LoVo (cell line): ENCODE data around the gene FGFR2.
A peak's percentile ranks its signal among the peaks of the same experiment; 100 is the strongest.
"Not testable (repeated sequence)": the region's sequence is repeated elsewhere in the genome, so short reads cannot be mapped to it uniquely, and the experiment has no call there.

Experiments used
- DNase-seq: peaks from one replicate; pipeline ENCODE4 v3.0.0-alpha.2; 2016; ENCODE audit warnings: low spot score

The FGFR2 gene

GRCh38 chr10:121590772-121591171, 7.5 kb downstream of the FGFR2 start:
- DNase-seq = no peak

- DNase-seq = no peak
Observed at GRCh38 chr10:121589553-121589952, 8.7 kb downstream of the FGFR2 start.

- DNase-seq = no peak
Observed at GRCh38 chr10:121583857-121584256, 14.4 kb downstream of the FGFR2 start.

GRCh38 chr10:121583258-121583657, 15.0 kb downstream of the FGFR2 start:
- no peak for DNase-seq

GRCh38 chr10:121580276-121581116, 17.7 kb downstream of the FGFR2 start:
- no peak for DNase-seq

- DNase-seq = no peak
Observed at GRCh38 chr10:121579656-121580055, 18.6 kb downstream of the FGFR2 start.

GRCh38 chr10:121578965-121579364, 19.3 kb downstream of the FGFR2 start:
- DNase-seq = no peak

GRCh38 chr10:121578298-121578697, 19.9 kb downstream of the FGFR2 start:
- DNase-seq = no peak

GRCh38 chr10:121577568-121577967, 20.7 kb downstream of the FGFR2 start:
- no peak for DNase-seq

GRCh38 chr10:121576139-121576538, 22.1 kb downstream of the FGFR2 start:
- DNase-seq = no peak

GRCh38 chr10:121574519-121575166, 23.6 kb downstream of the FGFR2 start:
- DNase-seq = no peak

- no peak for DNase-seq
Observed at GRCh38 chr10:121573538-121573941, 24.7 kb downstream of the FGFR2 start.

- DNase-seq = peak; percentile 39
Observed at GRCh38 chr10:121572859-121573537, 25.2 kb downstream of the FGFR2 start.

GRCh38 chr10:121570315-121570714, 27.9 kb downstream of the FGFR2 start:
- no peak for DNase-seq

GRCh38 chr10:121568275-121568674, 30.0 kb downstream of the FGFR2 start:
- no peak for DNase-seq

GRCh38 chr10:121567569-121567968, 30.7 kb downstream of the FGFR2 start:
- no peak for DNase-seq

- DNase-seq = no peak
Observed at GRCh38 chr10:121566755-121567154, 31.5 kb downstream of the FGFR2 start.

- no peak for DNase-seq
Observed at GRCh38 chr10:121559326-121560026, 38.8 kb downstream of the FGFR2 start.

GRCh38 chr10:121558238-121558637, 40.0 kb downstream of the FGFR2 start:
- DNase-seq = no peak

- DNase-seq = no peak
Observed at GRCh38 chr10:121556918-121557573, 41.2 kb downstream of the FGFR2 start.

GRCh38 chr10:121556455-121556854, 41.8 kb downstream of the FGFR2 start:
- no peak for DNase-seq

GRCh38 chr10:121554916-121555315, 43.3 kb downstream of the FGFR2 start:
- DNase-seq = not testable (repeated sequence)
